GM18873 (cell line): ENCODE measurements around the gene KIF14.

Experiments used
- ATAC-seq: cut with Tn5 transposase; IDR thresholded peaks from one replicate; pipeline ENCODE4 v1.9.1; 2021; ENCODE audit warnings: mild to moderate bottlenecking, moderate library complexity, moderate number of reproducible peaks; ENCODE audit not compliant: unreplicated experiment, low FRiP score

The KIF14 gene, protein sequence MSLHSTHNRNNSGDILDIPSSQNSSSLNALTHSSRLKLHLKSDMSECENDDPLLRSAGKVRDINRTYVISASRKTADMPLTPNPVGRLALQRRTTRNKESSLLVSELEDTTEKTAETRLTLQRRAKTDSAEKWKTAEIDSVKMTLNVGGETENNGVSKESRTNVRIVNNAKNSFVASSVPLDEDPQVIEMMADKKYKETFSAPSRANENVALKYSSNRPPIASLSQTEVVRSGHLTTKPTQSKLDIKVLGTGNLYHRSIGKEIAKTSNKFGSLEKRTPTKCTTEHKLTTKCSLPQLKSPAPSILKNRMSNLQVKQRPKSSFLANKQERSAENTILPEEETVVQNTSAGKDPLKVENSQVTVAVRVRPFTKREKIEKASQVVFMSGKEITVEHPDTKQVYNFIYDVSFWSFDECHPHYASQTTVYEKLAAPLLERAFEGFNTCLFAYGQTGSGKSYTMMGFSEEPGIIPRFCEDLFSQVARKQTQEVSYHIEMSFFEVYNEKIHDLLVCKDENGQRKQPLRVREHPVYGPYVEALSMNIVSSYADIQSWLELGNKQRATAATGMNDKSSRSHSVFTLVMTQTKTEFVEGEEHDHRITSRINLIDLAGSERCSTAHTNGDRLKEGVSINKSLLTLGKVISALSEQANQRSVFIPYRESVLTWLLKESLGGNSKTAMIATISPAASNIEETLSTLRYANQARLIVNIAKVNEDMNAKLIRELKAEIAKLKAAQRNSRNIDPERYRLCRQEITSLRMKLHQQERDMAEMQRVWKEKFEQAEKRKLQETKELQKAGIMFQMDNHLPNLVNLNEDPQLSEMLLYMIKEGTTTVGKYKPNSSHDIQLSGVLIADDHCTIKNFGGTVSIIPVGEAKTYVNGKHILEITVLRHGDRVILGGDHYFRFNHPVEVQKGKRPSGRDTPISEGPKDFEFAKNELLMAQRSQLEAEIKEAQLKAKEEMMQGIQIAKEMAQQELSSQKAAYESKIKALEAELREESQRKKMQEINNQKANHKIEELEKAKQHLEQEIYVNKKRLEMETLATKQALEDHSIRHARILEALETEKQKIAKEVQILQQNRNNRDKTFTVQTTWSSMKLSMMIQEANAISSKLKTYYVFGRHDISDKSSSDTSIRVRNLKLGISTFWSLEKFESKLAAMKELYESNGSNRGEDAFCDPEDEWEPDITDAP (N-terminal part only)

DNA sequence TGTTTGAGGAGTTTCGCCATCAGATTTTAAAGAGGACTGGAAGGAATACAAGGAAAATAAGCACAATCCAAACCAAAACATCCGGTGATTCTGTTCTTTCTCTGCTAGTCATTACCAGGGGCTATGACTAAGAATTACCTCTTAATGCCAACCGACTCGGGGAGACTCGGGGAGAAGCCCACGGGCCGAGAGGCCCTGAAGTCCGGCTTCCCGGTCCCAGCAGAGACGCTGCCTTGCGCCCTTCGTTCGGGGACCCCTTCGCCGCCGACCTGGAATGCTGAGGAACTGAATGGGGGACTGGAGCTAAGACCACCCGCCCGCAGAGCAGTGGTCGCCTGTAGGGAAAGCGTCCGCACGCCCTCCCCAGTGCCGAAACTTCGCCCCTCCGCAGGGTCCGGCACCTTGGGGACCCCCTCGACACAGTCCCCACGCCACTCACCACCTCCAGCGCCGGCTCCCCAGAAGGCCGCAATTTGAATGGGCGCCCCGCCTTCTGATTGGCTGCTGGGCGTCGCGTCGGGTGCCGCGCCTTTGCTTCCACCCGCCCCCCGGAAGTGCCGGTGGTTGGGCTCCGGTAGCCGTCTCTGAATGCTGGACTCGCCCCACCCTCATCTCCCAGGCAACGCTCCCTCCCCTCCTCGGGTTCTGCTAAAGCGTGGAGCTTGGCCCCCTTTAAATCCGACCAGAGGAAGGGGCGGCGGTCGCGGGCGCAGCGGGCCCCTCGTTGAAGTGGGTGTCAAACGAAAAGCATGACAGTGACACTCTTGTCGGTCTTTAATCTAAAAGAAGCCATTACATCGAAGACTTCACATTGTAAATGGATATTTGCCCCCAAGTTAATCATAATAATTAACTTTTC is at the start of gene KIF14:
KIF14 (minus strand) TSS at position 479 of the 859 bp plus-strand sequence. CDS start 2,028 bp downstream, outside the sequence.
- ATAC-seq: peak; percentile 77

DNA sequence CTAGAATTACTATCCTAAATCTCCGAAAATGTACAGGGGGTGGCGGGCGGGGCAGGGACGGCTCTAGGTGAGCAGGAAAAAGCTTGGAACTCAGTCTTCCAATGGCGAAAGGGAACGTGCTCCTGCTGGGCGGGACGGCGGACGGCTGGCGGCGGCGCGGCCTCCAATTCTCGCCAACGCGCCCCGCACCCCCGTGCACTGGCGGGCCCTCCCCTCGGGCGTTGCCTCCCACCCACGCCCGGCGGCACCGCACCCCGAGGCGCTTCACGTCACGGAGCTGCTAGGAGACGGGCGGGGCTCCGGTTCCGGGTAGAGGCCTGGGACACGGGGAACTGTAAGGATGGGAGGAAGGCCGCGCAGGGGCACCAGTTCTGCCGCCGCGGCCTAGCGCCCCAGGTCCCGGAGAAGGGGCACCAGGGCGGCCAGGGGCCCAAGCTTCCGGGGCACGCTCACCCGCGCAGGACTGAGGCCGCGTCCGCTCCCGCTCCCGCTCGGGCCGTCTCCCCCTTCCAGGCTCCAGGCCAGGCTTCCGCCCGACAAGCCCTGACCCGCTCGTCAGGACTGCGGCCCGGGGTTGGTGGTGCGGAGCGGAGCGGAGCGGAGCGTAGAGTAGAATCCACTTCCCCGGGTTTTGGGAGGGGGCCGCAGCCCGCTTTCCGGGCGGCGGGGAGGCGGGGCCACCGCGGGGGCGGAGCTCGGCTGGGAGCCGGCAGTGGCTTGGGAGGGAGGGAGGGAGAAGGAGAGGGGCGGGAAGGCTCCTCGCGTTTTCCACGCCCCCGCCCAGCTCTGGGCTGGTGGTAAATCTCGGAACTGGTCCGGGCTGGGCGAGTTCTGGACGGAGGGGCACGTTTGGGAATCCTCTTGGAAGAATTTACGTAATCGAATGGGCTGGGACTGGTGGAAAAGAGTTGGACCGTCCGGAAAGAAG is 49.0 kb upstream of the KIF14 start, which contains the start of gene DDX59:
DDX59 (minus strand) TSS at position 594 of the 928 bp plus-strand sequence. CDS start 3,167 bp downstream, outside the sequence.
- peak; percentile 65 for ATAC-seq

DNA sequence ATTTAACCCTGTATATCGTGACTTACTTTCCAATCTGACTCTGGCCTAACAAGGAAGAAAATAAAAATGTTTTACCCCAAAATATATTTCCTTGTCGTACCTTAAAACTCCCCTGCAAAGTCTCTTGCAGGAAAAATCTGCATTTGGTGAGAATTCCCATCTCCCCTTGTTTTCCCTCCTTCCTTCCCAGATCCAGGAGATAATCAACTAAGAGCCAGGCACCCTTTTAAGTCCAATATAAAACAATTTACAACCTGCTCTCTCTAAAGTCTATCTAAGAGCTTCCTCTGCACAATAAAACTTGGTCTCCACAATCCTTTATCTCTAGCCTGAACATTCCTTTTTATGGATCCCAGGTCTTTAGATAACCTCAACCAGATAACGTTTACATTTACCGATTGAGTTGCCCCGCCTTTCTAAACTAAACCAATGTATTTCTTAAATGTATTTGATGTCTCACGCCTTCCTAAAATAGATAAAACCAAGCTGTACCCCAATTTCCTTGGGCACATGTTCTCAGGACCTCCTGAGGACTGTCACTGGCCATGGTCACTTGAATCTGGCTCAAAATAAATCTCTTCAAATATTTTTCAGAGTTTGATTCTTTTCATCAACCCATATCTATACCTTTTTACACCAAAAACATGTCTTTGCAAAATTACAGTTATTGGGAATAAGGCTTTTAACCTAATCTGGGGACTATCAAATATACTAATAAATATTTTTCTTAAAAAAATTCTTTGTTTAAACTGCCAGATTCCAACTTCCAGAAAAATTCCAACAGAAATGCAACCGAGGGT is 48.2 kb upstream of the KIF14 start:
- ATAC-seq: no peak

DNA sequence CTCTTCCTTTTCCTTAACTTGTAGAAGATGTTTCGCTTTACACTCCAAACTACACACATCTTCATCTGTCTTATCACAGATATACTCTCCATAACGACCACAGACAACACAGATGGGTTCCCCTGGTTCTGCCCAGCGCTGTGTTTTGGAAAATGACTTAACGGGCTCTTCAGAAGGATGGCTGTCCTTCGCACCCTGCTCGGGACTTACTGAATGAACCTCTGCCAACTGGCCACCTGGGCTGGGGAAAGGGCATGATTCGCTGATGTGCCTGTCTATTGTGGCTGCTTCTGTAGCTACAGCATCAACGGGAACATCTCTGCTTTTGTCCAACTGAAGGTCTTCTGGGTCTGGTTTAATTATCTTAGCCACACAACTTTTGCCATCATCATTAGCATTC is 45.8 kb upstream of the KIF14 start:
- ATAC-seq: no peak

DNA sequence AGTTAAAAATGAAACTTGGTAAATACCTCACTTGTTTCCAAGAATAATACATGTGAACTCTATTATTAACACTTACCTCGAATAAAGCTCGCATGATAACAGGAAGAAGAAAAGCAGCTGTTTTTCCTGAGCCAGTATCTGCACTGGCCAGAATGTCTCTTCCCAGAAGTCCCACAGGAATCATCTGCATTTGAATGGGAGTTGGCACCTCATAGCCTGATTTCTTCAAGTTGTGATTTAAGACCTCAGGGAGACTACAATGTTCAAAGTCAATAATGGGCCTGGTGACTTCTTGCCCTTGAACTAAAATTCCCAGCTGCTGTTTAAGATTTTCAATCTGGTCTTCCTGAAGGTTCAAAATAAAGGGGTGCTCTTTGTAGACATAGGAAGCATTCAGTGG is 45.3 kb upstream of the KIF14 start:
- no peak for ATAC-seq

DNA sequence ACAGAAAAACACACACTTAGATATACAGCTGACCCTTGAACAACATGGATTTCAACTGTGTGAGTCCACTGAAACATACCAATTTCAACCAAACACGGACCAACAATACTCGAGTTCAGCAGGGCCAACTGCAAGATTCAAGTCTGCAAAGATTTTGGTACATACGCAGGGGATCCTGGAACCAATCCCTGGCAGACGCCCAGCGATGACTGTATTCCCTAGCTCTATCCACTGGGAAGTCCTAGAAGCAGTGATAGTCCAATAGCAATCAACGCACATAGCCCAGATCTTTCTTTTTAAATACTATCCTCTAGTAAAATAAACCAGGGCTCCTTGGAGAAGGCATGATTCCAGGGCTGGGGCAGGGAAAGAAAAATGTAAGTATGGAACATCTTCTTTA is 40.2 kb upstream of the KIF14 start:
- no peak for ATAC-seq

DNA sequence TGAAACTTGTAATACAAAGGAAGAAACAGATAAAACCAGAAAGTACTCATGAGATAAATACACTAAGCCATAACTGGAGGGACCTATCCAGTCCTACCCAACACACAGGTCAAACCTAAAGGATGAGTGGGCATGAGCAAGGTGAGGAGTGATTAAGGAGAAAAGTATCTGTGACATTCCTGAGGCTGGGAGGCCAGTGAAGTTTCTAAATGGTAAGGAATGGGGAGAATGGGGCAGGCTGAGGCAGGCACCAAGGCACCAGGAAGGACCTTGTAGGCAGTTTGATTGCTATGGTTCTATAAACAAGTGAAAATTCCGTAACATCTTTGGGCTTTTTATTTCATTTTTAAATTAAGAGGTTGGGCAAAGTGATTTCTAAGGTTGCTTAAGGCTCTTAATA is 38.7 kb upstream of the KIF14 start:
- no peak for ATAC-seq

DNA sequence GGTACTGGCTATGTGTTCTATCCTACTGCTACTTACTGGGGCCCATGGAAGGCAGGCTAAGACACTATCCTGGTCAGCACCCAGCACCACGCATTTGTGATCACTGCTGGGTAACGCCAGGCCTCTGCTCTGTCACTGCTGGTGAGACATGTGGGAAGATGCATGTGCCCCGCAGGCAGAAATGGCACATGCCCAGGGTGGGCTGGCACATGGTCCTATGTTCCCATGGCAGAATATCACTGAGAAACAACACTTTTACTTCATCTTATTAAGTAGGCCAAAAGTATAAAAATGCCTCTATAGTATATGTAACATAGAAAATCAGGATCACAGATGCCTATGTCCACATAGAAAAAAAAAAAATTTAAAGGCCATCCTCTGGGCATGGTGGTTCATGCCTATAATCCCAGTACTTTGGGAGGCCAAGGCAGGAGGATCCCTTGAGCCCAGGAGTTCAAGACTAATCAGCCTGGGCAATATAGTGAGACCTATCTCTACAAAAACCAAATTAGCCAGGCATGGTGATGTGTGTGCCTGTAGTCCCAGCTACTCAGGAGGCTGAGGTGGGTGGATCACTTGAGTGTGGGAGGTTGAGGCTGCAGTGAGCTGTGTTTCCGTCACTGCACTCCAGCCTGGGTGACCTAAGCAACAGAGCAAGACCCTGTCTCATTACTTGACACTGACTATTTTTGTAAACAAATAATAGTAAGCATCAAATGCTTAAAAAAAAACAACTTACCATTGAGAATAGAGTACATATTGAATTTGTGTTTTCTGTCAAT is 37.7 kb upstream of the KIF14 start:
- no peak for ATAC-seq

DNA sequence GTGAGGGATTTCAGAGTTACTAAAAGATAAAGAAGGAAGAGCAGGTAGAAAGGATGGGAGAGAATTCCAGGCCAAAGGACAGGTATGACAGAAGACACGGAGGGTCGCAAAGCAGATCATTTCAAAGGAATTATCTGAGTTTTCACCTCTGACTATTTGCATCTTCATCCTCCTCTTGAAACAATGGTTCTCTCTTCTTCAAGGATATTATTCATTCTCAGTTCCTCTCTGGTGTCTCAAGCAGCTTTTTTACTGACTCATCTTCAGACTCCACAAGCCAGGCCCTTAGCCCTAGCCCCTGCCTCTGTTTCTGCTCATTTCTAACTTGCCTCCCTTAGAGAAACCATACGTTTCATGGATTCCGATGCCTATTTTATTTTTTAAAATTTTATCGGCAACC is 34.1 kb upstream of the KIF14 start:
- ATAC-seq: peak; percentile 90

DNA sequence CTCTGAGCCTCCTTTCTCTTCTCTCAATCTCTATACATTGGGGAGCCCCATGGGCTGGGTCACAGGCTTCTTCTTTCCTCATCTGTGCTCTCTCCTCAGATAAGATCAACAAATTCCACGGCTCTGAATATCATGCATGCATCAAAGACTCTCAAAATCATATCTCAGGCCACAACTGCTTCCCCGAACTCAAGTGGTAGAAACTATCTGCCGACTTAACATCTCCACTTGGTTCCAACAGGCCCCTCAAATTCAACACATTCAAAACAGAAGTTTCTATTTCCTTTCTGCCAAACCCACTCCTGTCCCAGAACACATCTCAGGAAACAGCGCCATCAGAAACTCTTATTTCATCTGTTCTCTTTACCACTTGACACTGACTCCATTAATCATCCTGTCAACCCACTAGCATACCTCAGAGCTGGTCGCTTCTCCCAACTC is 32.5 kb upstream of the KIF14 start:
- no peak for ATAC-seq

DNA sequence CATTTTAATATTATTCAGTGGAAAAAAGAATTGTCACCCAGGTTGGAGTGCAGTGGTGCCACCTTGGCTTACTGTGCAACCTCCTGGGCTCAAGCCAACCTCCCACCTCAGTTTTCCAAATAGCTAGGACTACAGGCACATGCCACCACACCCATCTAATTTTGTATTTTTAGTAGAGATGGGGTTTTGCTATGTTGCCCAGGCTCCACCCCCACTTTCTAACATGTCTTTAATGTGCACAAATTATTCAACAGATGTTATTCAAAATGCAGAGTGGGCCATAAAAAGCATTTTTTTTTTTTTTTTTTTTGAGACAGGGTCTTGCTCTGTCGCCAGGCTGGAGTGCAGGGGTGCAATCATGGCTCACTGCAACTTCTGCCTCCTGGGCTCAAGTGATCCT is 31.8 kb upstream of the KIF14 start:
- ATAC-seq: no peak

DNA sequence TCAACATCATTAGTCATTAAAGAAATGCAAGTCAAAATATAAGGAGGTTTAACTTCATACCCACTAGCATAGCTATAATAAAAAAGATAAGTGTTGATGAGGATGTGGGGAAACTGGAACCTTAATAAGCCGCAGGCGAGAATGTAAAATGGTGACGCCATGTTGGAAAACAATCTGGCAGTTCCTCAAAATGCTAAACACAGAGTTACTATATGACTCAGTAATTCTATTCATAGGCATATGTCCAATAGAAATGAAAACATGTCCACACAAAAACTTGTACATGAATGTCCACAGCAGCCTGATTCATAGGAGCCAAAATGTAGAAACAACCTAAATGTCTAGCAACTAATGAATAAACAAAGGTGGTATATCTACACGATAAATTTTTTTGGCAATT is 26.0 kb upstream of the KIF14 start:
- no peak for ATAC-seq

DNA sequence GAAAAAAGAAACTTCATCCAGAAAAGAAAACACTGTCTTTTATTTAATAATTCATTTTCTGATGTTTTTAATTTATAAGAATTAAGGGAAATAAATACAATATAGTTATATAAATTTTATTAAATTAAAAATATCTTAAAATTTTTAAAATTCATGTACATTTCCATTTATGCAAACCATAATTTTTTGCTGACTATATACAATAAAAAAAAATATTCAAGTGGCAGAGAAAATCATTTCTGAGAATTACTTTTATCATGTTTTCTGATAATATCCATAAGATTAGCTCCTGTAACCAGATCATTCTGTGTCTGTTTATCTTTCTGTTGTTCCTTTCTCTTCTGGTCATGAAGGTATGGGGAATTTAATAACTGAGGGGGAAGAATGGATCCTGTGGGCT is 23.5 kb upstream of the KIF14 start:
- no peak for ATAC-seq

DNA sequence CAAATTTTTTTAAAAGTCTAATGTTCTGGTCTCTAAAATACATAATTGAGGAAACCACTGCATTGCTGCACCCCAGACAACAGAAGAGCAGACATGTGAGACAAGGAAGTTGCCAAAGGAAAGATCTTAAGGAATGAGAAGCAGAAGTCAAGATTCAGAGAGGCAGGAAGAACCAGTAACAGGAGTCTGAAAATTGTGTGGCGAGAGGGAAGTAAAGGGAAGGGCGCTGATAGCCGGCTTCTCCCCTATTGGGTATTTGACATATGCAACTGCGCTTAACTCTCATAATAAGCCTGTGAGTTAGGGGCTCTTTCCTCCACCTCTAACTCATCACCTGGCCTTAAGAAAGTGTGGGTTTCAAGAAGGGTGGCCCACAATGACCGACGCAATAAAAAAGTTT is 21.9 kb upstream of the KIF14 start:
- no peak for ATAC-seq

DNA sequence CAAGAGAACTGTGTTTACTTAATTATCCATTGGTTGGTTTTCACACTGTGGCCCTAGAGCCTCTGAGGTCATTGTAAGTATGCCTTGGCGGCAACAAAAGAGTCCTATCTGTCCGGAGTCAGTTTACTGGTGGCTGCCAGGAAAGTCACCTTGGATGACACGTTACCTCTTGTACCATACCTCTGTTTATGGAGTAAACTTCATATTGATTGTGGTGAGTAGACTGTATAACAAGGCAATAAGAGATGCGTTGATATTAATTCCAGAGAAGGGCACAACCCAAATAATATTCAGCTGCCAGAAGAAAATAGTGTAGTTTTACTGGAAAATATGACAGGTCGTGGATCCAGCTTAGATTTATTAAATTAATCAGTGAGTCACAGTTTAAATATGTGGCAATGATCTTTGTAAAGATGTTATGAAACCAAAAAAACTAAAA is 20.4 kb upstream of the KIF14 start:
- ATAC-seq: no peak

DNA sequence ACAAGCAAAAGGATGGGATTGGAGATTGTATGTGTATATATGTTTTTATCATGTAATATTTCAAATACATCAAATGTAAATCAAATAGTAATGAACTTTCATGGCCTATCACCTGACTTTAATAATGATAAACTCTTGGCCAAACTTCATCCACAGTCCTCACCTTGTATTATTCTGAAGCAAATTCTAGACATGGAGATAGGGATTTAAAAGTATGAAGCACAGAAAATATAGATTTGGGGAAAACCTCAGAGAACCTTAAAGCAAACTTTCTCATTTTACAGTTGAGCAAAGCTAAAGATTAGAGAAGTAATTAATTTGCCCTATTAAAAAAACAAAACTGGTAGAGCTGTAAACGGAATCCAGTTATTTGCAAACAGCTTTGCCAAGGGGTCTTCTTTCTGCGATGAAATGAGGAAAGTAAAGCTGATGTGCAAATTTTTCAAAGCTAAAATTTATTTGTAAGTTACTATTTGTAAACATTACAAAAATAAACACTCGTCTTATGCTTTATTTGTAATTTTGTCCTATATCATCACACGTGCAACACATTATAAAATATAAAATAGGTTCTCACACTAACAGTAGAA is 19.9 kb upstream of the KIF14 start:
- no peak for ATAC-seq

DNA sequence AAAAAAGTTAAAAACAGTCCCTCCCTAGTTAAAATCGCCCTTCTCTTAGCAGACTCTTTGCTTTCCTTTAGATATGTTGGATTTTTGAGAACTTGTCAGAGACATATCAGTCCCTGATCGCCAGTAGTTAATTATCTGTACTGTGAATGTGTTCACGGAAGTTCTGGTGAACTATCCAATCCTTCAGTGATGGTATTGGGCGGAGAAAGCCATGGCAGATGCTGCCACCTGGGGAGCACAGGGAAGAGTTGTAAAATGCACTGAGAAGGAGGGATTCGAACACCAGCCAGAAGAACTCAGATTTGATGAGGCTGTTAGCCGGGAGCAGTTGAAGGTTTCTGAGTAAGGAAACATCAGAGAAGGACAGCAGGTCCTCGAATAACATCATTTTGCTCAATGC is 17.5 kb upstream of the KIF14 start:
- ATAC-seq: no peak
